Activated CD8-positive, alpha-beta T cell treated with anti-CD3 and anti-CD28 coated beads for 36 hours (primary cell): ENCODE data around the gene BCAR3. TPM values are rescaled to one million over a fixed set of nuclear protein-coding genes. Genes with fewer than 3 reads are reported as not detected.

ENCODE experiments used
- ATAC-seq: fragments of 200-7000 bp; cut with Tn5 transposase; one replicate; pipeline ENCODE4 v1.10.0; 2021; ENCODE audit warnings: mild to moderate bottlenecking, moderate library complexity
- CTCF ChIA-PET: fragments of 350-600 bp; sonication (Branson Sonifier 250); formaldehyde crosslinking; loops from one replicate; lab custom pipeline; 2021; ENCODE audit warnings: antibody characterized with exemption; lab: Charles Lee
- POLR2A ChIA-PET: fragments of 350-600 bp; sonication (Branson Sonifier 250); formaldehyde crosslinking; loops from one replicate; lab custom pipeline; 2021; ENCODE audit warnings: antibody characterized with exemption; lab: Charles Lee
- DNase-seq: peaks from one replicate; pipeline ENCODE4 v3.0.0-alpha.2; 2020
- H3K27ac Mint-ChIP-seq: one replicate; pipeline ENCODE4 v1.8.0; 2021; ENCODE audit warnings: mild to moderate bottlenecking, mixed read lengths
- H3K27me3 Mint-ChIP-seq: one replicate; pipeline ENCODE4 v1.8.0; 2021; ENCODE audit warnings: mixed read lengths
- H3K36me3 Mint-ChIP-seq: one replicate; pipeline ENCODE4 v1.8.0; 2021; ENCODE audit warnings: low read depth, mixed read lengths
- H3K4me1 Mint-ChIP-seq: one replicate; pipeline ENCODE4 v1.8.0; 2021; ENCODE audit warnings: low read depth, mixed read lengths
- H3K4me3 Mint-ChIP-seq: one replicate; pipeline ENCODE4 v1.8.0; 2021; ENCODE audit warnings: mild to moderate bottlenecking, moderate library complexity, mixed read lengths
- H3K9me3 Mint-ChIP-seq: one replicate; pipeline ENCODE4 v1.8.0; 2021; ENCODE audit warnings: mixed read lengths
- CTCF ChIP-seq: fragments of 200-600 bp; IDR thresholded peaks from one replicate; pipeline ENCODE4 v1.8.0; 2022; ENCODE audit warnings: antibody characterized with exemption, mild to moderate bottlenecking
- intact Hi-C: fragments of 100-400 bp; cut with micrococcal nuclease; formaldehyde crosslinking; loops from one replicate; pipeline ENCODE4 v1.10.0; 2022
- total RNA-seq, 2 experiments: library from RNA; stranded (reverse); gene quantifications; one replicate each; pipeline ENCODE4 v1.2.3, GENCODE V29; 2021

The BCAR3 gene
- total RNA-seq, 2 experiments from 2014 or later: 0.51 to 0.70 TPM

DNA sequence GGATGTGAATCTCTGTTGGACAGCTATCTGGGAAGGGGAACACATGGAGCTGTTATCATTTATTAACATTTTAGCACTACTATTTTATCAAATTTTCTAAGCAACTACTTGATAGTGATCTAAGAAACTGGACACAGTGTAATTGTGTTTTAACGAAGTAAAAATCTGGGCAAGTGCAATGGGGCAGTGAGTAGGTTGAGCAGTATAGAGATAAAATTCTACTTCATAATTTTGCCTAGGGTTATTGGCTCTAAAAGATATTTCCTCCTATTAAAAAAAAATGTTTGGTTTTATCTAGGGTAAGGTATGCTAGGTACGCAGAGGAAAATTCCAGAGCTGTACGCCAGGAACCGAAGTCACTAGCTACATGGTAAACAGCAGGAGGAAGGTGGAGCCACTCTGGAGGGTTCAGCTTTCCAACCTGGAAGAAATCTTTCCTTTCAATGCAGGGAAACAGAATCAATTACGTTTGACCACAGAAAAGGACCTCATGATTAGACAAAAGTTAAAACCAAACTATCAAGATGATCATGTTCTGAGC is 43.3 kb downstream of the BCAR3 start:
- Mint-ChIP-seq H3K36me3 (no peaks in the 10 kb centered on the region), H3K4me1 (peaks cover 11% of the 10 kb centered on the region), H3K27me3 (no peaks in the 10 kb centered on the region), H3K4me3 (no peak overlapping the region), H3K9me3 (no peaks in the 10 kb centered on the region), H3K27ac (no peak overlapping the region)
- no peak for DNase-seq
- ATAC-seq: no peak
- ChIA-PET POLR2A (no interaction called here), CTCF (interaction anchor here (2.5 to 3.5 kb wide), 3 partner anchors 9 to 206 kb away, joined by 8 to 14 read pairs (median 14); no protein-coding TSS in a partner anchor)
- TF ChIP-seq CTCF: no peak
- intact Hi-C loops: no loop called here

- TF ChIP-seq CTCF: no peak
- DNase-seq: no peak
- H3K36me3 Mint-ChIP-seq: no peaks in the 10 kb centered on the region
- intact Hi-C loops: no loop called here
- H3K9me3 Mint-ChIP-seq: no peaks in the 10 kb centered on the region
- H3K27ac Mint-ChIP-seq: no peak overlapping the region
- ChIA-PET POLR2A (no interaction called here), CTCF (interaction anchor here (0.8 to 2.4 kb wide), 2 partner anchors 177 to 180 kb away, joined by 3 to 9 read pairs (median 3); no protein-coding TSS in a partner anchor)
- ATAC-seq: no peak
- no peak overlapping the region for H3K4me3 Mint-ChIP-seq
- peaks cover 1% of the 10 kb centered on the region for H3K4me1 Mint-ChIP-seq
- H3K27me3 Mint-ChIP-seq: no peaks in the 10 kb centered on the region
Measured at GRCh38 chr1:93636712-93637111, 44.9 kb downstream of the BCAR3 start.

DNA sequence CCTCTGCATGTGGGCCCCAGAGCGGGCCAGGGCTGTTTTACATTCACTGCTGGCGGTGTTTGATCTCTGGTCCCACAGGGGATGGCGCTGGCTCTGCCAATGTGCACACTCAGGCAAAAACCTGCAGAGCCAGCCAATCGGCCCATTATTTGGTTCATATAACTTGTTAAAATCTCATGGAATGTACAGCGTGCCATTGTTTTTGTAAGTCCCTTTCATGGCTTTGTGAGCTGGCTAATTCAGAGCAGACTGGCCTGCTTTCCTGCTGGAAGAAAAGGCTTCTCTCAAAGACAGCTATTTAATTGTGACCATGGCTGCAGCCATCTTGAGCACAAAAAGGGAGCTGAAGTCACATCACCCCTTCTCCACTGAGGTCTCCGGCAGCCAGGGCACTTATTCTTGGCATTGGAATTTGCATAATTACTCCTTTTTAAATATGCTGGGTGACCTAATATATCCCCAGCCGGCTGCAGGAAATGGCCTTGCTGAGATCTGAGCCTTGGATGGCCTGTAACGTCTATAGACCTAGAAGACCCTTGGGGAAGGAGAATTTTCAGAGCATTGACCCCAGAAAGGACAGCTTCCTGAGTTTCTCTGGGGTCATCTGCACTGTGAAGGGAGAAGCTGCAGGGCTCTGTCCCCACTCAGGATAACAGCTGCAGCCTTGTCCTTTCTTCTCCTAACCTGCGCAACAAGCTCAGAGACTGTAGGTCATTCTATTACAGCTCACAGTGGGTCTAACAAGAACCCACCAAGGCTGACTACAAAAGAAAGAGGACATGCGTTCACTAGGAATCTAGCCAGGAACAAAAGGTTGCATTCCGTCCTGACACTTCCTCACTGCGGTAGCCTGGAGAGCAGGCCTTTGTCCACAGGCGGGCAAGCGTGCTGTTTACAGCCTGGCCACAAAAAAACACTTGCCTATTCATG is 45.8 kb downstream of the BCAR3 start:
- POLR2A ChIA-PET: no interaction called here
- Mint-ChIP-seq H3K36me3 (no peaks in the 10 kb centered on the region), H3K4me1 (no peaks in the 10 kb centered on the region)

GRCh38 chr1:93633313-93633712 is 48.3 kb downstream of the BCAR3 start:
- CTCF ChIA-PET: interaction anchor here (0.9 to 11.1 kb wide), 7 partner anchors 9 to 211 kb away, joined by 3 to 293 read pairs (median 4); no protein-coding TSS in a partner anchor
- no peaks in the 10 kb centered on the region for H3K9me3 Mint-ChIP-seq
- POLR2A ChIA-PET: interaction anchor here (0.8 kb wide), 1 partner anchor 181 kb away, joined by 3 read pairs; no protein-coding TSS in a partner anchor
- no peaks in the 10 kb centered on the region for H3K4me1 Mint-ChIP-seq
- TF ChIP-seq CTCF: no peak
- intact Hi-C loops: no loop called here
- no peak for DNase-seq
- no peak overlapping the region for H3K27ac Mint-ChIP-seq
- no peak for ATAC-seq
- H3K4me3 Mint-ChIP-seq: no peak overlapping the region
- H3K27me3 Mint-ChIP-seq: no peaks in the 10 kb centered on the region
- no peaks in the 10 kb centered on the region for H3K36me3 Mint-ChIP-seq

More for the DNA sequence above, 45.8 kb downstream of the BCAR3 start:
- H3K9me3 Mint-ChIP-seq: no peaks in the 10 kb centered on the region
- CTCF ChIA-PET: interaction anchor here (1.0 to 8.4 kb wide), 3 partner anchors 178 to 209 kb away, joined by 3 to 114 read pairs (median 9); no protein-coding TSS in a partner anchor
- H3K27me3 Mint-ChIP-seq: no peaks in the 10 kb centered on the region
- H3K27ac Mint-ChIP-seq: no peak overlapping the region
- intact Hi-C loops: no loop called here
- H3K4me3 Mint-ChIP-seq: no peak overlapping the region
- no peak for TF ChIP-seq CTCF
- no peak for DNase-seq
- ATAC-seq: no peak
